ENCODE results near the gene USP15. TPM values are rescaled to one million over a fixed set of nuclear protein-coding genes. Genes with fewer than 3 reads are reported as not detected.

USP15 gene
- total RNA-seq, 1 experiment from 2014 or later: 17.5 TPM

- no peak for DNase-seq (ENCODE audit: low spot score)
These were observed 22.0 kb downstream of the USP15 start for GRCh38 chr12:62282057-62282774.

- no peak for DNase-seq (ENCODE audit: low spot score)
These were observed 24.5 kb downstream of the USP15 start for GRCh38 chr12:62284749-62285148.

GRCh38 chr12:62285284-62285683, 25.1 kb downstream of the USP15 start:
- DNase-seq (ENCODE audit: low spot score): no peak

GRCh38 chr12:62288328-62288727, 28.1 kb downstream of the USP15 start:
- DNase-seq (ENCODE audit: low spot score): no peak

- no peak for DNase-seq (ENCODE audit: low spot score)
These were observed 30.6 kb downstream of the USP15 start for GRCh38 chr12:62290846-62291245.

- DNase-seq (ENCODE audit: low spot score): peak; percentile 41
These were observed 31.9 kb downstream of the USP15 start for GRCh38 chr12:62291864-62292760.

GRCh38 chr12:62292761-62293344, 32.6 kb downstream of the USP15 start:
- no peak for DNase-seq (ENCODE audit: low spot score)

- DNase-seq (ENCODE audit: low spot score): no peak
These were observed 34.2 kb downstream of the USP15 start for GRCh38 chr12:62294378-62294777.

GRCh38 chr12:62296001-62296400, 35.8 kb downstream of the USP15 start:
- no peak for DNase-seq (ENCODE audit: low spot score)

- DNase-seq (ENCODE audit: low spot score): no peak
These were observed 37.1 kb downstream of the USP15 start for GRCh38 chr12:62297321-62297720.

GRCh38 chr12:62299617-62300016, 39.4 kb downstream of the USP15 start:
- no peak for DNase-seq (ENCODE audit: low spot score)

- DNase-seq (ENCODE audit: low spot score): no peak
These were observed 41.0 kb downstream of the USP15 start for GRCh38 chr12:62301080-62301798.

- DNase-seq (ENCODE audit: low spot score): no peak
These were observed 41.6 kb downstream of the USP15 start for GRCh38 chr12:62301799-62302133.

- DNase-seq (ENCODE audit: low spot score): no peak
These were observed 44.4 kb downstream of the USP15 start for GRCh38 chr12:62304560-62304959.

GRCh38 chr12:62305778-62306177, 45.6 kb downstream of the USP15 start:
- no peak for DNase-seq (ENCODE audit: low spot score)

- no peak for DNase-seq (ENCODE audit: low spot score)
These were observed 46.6 kb downstream of the USP15 start for GRCh38 chr12:62306569-62307530.

GRCh38 chr12:62308201-62308600, 48.0 kb downstream of the USP15 start:
- DNase-seq (ENCODE audit: low spot score): no peak

GRCh38 chr12:62313727-62314380, 53.6 kb downstream of the USP15 start:
- DNase-seq (ENCODE audit: low spot score): no peak

- DNase-seq (ENCODE audit: low spot score): no peak
These were observed 56.8 kb downstream of the USP15 start for GRCh38 chr12:62317017-62317416.

- DNase-seq (ENCODE audit: low spot score): no peak
These were observed 58.9 kb downstream of the USP15 start for GRCh38 chr12:62319058-62319457.
